NT2/D1 (cell line): ENCODE measurements around the gene RALB.

ENCODE experiments used
- SUZ12 ChIP-seq: IDR thresholded peaks from 2 replicates; pipeline ENCODE4 v1.6.1; 2011; ENCODE audit not compliant: insufficient read length, insufficient read depth; ENCODE audit errors: extremely low read depth
- YY1 ChIP-seq: IDR thresholded peaks from 2 replicates; pipeline ENCODE4 v1.6.1; 2011; ENCODE audit not compliant: insufficient read length, insufficient read depth
- ZNF274 ChIP-seq: IDR thresholded peaks from 2 replicates; pipeline ENCODE4 v1.6.1; 2011; ENCODE audit warnings: mild to moderate bottlenecking, low read depth, low read length

DNA sequence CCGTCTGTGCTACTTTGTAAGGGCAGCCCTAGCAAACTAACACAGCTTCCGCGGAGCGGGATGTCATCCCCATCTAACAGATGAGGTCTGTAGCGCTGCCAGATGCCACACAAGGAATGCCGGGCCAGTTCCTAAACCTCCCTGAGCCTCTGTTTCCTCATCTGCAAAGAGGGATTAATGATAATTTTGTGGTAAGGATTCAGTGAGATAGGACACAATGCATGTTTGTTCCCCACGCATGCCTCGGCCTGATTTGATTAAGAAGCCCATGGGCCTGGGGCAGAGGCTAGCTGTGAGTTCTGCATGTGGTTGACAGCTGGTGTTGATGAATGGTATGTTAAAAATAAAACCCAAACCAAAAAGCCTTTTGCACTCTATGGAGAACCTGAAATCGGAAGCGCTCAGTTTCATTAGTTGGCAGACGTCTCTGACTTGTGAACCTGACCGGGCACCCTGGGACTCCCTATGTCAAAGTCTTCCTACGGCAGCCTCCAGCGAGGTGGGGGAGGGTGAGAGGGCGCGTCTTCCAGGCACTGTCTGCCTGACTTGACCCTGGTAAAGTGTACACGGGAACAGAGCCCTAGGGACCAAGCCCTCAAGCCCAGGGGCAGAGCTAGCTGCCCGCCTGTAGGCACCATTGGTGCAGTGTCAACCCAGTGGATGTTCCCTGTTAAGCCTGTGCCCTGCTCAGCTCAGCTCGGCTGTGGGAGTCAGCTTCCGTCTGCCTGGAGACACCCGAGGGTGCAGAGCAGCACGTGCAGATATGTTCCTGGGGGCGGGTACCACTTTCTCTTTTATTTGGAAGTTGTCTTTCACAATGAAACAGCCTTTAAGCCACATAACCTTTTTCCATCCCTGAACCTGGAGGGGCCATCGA lies 78.5 kb downstream of the RALB start:
- TF ChIP-seq ZNF274 (no peak), SUZ12 (no peak), YY1 (no peak)
